HepG2 (cell line): ENCODE data around the gene MMP17. TPM values are rescaled to one million over a fixed set of nuclear protein-coding genes. Genes with fewer than 3 reads are reported as not detected.

Source experiments
- ATF2 ChIP-seq: sonication (generic); formaldehyde crosslinking; IDR thresholded peaks from 2 replicates; pipeline ENCODE4 v1.4.0; 2020; ENCODE audit warnings: missing genetic modification reagents
- ATM ChIP-seq: fragments of 450-650 bp; IDR thresholded peaks from 2 replicates; pipeline ENCODE4 v1.7.1; 2017; ENCODE audit warnings: mild to moderate bottlenecking, borderline replicate concordance
- FOXO1 ChIP-seq: sonication (generic); formaldehyde crosslinking; IDR thresholded peaks from 2 replicates; pipeline ENCODE4 v1.4.0; 2020; ENCODE audit warnings: missing genetic modification reagents
- GATAD1 ChIP-seq: IDR thresholded peaks from 2 replicates; pipeline ENCODE4 v1.6.1; 2016; ENCODE audit warnings: missing genetic modification reagents, missing compliant biosample characterization
- HCFC1 ChIP-seq: fragments of 150-350 bp; IDR thresholded peaks from 2 replicates; pipeline ENCODE4 v1.6.1; 2014; ENCODE audit warnings: low read depth, low read length
- HNF4G ChIP-seq, 2 experiments: sonication (generic) in 1 of 2; formaldehyde crosslinking in 1 of 2; IDR thresholded peaks; 2 replicates each; pipeline versions ENCODE4 v1.4.0 to v1.6.1; 2011 to 2020; ENCODE audit warnings: borderline replicate concordance in 2 of 2, low read depth in 2 of 2, mild to moderate bottlenecking in 2 of 2, low read length in 1 of 2, missing genetic modification reagents in 1 of 2, moderate library complexity in 1 of 2
- HOXA9 ChIP-seq: sonication (generic); formaldehyde crosslinking; IDR thresholded peaks from 2 replicates; pipeline ENCODE4 v1.8.1; 2022; ENCODE audit warnings: missing genetic modification reagents, mild to moderate bottlenecking, moderate library complexity, borderline replicate concordance
- JDP2 ChIP-seq: sonication (generic); formaldehyde crosslinking; IDR thresholded peaks from 2 replicates; pipeline ENCODE4 v1.8.1; 2022; ENCODE audit warnings: missing genetic modification reagents, borderline replicate concordance
- KDM5B ChIP-seq: sonication (generic); formaldehyde crosslinking; IDR thresholded peaks from 2 replicates; pipeline ENCODE4 v1.4.0; 2020; ENCODE audit warnings: missing genetic modification reagents, mild to moderate bottlenecking, borderline replicate concordance
- KMT2B ChIP-seq: IDR thresholded peaks from 2 replicates; pipeline ENCODE4 v1.6.1; 2016; ENCODE audit warnings: missing genetic modification reagents, missing compliant biosample characterization
- MED1 ChIP-seq: sonication (generic); formaldehyde crosslinking; IDR thresholded peaks from 2 replicates; pipeline ENCODE4 v1.4.0; 2020; ENCODE audit warnings: missing genetic modification reagents
- MTF1 ChIP-seq: sonication (generic); formaldehyde crosslinking; IDR thresholded peaks from 2 replicates; pipeline ENCODE4 v1.5.0; 2020; ENCODE audit warnings: missing genetic modification reagents
- SMAD3 ChIP-seq: sonication (generic); formaldehyde crosslinking; IDR thresholded peaks from 2 replicates; pipeline ENCODE4 v1.4.0; 2020; ENCODE audit warnings: missing genetic modification reagents
- ZFX ChIP-seq: sonication (generic); formaldehyde crosslinking; IDR thresholded peaks from 2 replicates; pipeline ENCODE4 v1.4.0; 2020; ENCODE audit warnings: mild to moderate bottlenecking, low read depth, missing genetic modification reagents, moderate library complexity
- ZIK1 ChIP-seq: sonication (generic); formaldehyde crosslinking; IDR thresholded peaks from 2 replicates; pipeline ENCODE4 v1.5.0; 2020; ENCODE audit warnings: mild to moderate bottlenecking, low read depth, missing genetic modification reagents, borderline replicate concordance
- ZMYM2 ChIP-seq: sonication (generic); formaldehyde crosslinking; IDR thresholded peaks from 2 replicates; pipeline ENCODE4 v1.8.0; 2022; ENCODE audit warnings: mild to moderate bottlenecking, missing genetic modification reagents
- ZNF230 ChIP-seq: sonication (generic); formaldehyde crosslinking; IDR thresholded peaks from 2 replicates; pipeline ENCODE4 v1.4.0; 2020; ENCODE audit warnings: mild to moderate bottlenecking, missing genetic modification reagents
- ZNF441 ChIP-seq: sonication (generic); formaldehyde crosslinking; IDR thresholded peaks from 2 replicates; pipeline ENCODE4 v1.7.0; 2021; ENCODE audit warnings: missing genetic modification reagents, borderline replicate concordance
- ZNF552 ChIP-seq: sonication (generic); formaldehyde crosslinking; IDR thresholded peaks from 2 replicates; pipeline ENCODE4 v1.9.0; 2022; ENCODE audit warnings: missing genetic modification reagents, mild to moderate bottlenecking, borderline replicate concordance
- ZNF567 ChIP-seq: sonication (generic); formaldehyde crosslinking; IDR thresholded peaks from 2 replicates; pipeline ENCODE4 v1.8.1; 2023; ENCODE audit warnings: mild to moderate bottlenecking, missing genetic modification reagents, borderline replicate concordance
- ZNF598 ChIP-seq: sonication (generic); formaldehyde crosslinking; IDR thresholded peaks from 2 replicates; pipeline ENCODE4 v1.5.1; 2020; ENCODE audit warnings: mild to moderate bottlenecking, missing genetic modification reagents, borderline replicate concordance
- ZNF605 ChIP-seq: sonication (generic); formaldehyde crosslinking; IDR thresholded peaks from 2 replicates; pipeline ENCODE4 v1.8.0; 2022; ENCODE audit warnings: mild to moderate bottlenecking, missing genetic modification reagents
- ZNF800 ChIP-seq: sonication (generic); formaldehyde crosslinking; IDR thresholded peaks from 2 replicates; pipeline ENCODE4 v1.4.0; 2020; ENCODE audit warnings: missing genetic modification reagents
- polyA plus RNA-seq, 8 experiments: library from polyadenylated mRNA; depleted of rRNA in 3 of 8; stranded (reverse) in 7 of 8; unstranded in 1 of 8; fragments of >200 nt; fragmentation: Illumina TruSeq in 4 of 8; extraction: Trizol in 4 of 8; gene quantifications; 2 replicates each; pipeline versions ENCODE4 v1.2.1 to v1.2.3, GENCODE V29; 2011 to 2016; ENCODE audit warnings: low read depth in 4 of 8, missing spikeins in 1 of 8, mixed read lengths in 1 of 8; ENCODE audit not compliant: insufficient read depth in 1 of 8
- total RNA-seq, 5 experiments: library from RNA; depleted of rRNA; stranded (reverse); fragments of >200 nt; fragmentation: Illumina TruSeq; extraction: Trizol; gene quantifications; 2 replicates each; pipeline ENCODE4 v1.2.3, GENCODE V29; 2016; ENCODE audit warnings: low read depth in 1 of 5
- TF ChIP-seq, protein P1 (sequence below): sonication (generic); formaldehyde crosslinking; IDR thresholded peaks from 2 replicates; pipeline ENCODE4 v1.9.0; 2021; ENCODE audit warnings: missing genetic modification reagents, borderline replicate concordance

MMP17 gene
- total and polyA plus RNA-seq, 2 of the 13 experiments (the other 11 are each of a cell fraction or from before 2014, with no cell fraction given): 0.55 to 0.80 TPM

DNA sequence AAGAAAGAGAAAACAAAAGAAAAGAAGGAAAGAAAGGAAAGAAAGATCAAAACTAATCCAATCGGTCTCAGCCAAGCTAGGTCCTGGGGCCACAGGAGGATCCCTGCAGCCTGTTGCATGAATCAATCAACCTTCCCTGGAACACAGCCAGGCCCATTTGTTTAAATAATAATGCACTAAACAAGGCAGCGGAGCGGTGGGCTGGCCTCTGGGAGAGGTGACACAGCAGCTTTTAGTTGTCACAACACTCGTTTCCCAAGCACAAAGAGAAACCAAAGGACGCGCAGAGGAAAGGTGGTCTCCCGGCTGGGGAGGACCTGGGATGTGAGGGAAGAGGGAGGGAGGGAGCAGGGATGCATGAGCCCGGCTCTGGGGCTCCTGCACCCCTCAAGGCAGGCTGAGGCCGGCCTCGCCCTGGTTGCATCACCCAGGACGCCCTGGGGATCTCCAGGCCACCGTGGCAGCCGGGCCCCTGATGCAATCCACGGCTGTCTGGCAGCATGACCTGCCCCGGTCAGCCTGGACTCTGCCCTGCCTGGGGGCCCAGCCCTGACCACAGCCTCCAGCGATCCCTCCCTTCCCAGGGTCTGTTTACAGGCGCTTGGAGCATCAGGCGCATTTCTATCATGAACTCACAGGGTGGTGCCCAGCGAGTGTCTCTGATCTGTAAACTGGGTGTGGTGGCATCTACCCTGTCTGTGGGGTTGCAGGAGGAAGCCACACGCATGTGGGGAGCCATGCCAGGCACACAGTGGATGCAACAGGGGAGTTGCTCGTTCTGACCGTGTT is 32.5 kb downstream of the MMP17 start (continued):
- TF ChIP-seq KDM5B (peak; percentile 94; the same call in 1 of the 2 replicates), ZNF598 (CRISPR knock-in tag) (no peak), HNF4G (IDR thresholded peaks at IDR 0.05; ENCODE audit: borderline replicate concordance, low read depth, low read length) (peak; percentile 99), HNF4G (CRISPR knock-in tag; IDR thresholded peaks at IDR 0.05; ENCODE audit: borderline replicate concordance, low read depth) (peak; percentile 99), ZNF567 (CRISPR knock-in tag) (0 out of 2 replicates have a peak, but pooled peaks have one; percentile 37), ZNF800 (CRISPR knock-in tag) (no peak), ZNF605 (CRISPR knock-in tag) (peak; percentile 65; the same call in 1 of the 2 replicates), ATF2 (CRISPR knock-in tag) (peak; percentile 98), JDP2 (CRISPR knock-in tag) (peak; percentile 30; the same call in 1 of the 2 replicates), ZMYM2 (peak; percentile 88), ZFX (CRISPR knock-in tag) (peak; percentile 89), MED1 (CRISPR knock-in tag) (peak; percentile 97), ZNF230 (CRISPR knock-in tag) (peak; percentile 76; the same call in 1 of the 2 replicates), ZIK1 (CRISPR knock-in tag) (no peak), ATM (no peak), ZNF441 (CRISPR knock-in tag) (peak; percentile 61; the same call in 1 of the 2 replicates), FOXO1 (peak; percentile 96), GATAD1 (CRISPR knock-in tag) (peak; percentile 76), MTF1 (CRISPR knock-in tag) (no peak), ZNF552 (CRISPR knock-in tag) (peak; percentile 95), SMAD3 (CRISPR knock-in tag) (peak; percentile 92), KMT2B (CRISPR knock-in tag) (peak; percentile 83), HCFC1 (no peak), HOXA9 (CRISPR knock-in tag) (no peak)
- TF ChIP-seq, protein P1, sequence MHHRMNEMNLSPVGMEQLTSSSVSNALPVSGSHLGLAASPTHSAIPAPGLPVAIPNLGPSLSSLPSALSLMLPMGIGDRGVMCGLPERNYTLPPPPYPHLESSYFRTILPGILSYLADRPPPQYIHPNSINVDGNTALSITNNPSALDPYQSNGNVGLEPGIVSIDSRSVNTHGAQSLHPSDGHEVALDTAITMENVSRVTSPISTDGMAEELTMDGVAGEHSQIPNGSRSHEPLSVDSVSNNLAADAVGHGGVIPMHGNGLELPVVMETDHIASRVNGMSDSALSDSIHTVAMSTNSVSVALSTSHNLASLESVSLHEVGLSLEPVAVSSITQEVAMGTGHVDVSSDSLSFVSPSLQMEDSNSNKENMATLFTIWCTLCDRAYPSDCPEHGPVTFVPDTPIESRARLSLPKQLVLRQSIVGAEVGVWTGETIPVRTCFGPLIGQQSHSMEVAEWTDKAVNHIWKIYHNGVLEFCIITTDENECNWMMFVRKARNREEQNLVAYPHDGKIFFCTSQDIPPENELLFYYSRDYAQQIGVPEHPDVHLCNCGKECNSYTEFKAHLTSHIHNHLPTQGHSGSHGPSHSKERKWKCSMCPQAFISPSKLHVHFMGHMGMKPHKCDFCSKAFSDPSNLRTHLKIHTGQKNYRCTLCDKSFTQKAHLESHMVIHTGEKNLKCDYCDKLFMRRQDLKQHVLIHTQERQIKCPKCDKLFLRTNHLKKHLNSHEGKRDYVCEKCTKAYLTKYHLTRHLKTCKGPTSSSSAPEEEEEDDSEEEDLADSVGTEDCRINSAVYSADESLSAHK (CRISPR knock-in tag): 0 out of 2 replicates have a peak, but pooled peaks have one; percentile 51
